Neural crest cell (in vitro differentiated cells): ENCODE results near the gene IDI2. TPM values are rescaled to one million over a fixed set of nuclear protein-coding genes. Genes with fewer than 3 reads are reported as not detected.

ENCODE experiments used
- DNase-seq: peaks from one replicate; pipeline ENCODE4 v3.0.0; 2021; ENCODE audit warnings: low read depth, mixed read lengths, low spot score
- H3K27ac Mint-ChIP-seq: one replicate; pipeline ENCODE4 v1.8.0; 2021; ENCODE audit warnings: mild to moderate bottlenecking, mixed read lengths; ENCODE audit not compliant: unreplicated experiment
- H3K27me3 Mint-ChIP-seq: 2 replicates; pipeline ENCODE4 v1.8.0; 2021; ENCODE audit warnings: low read depth, mild to moderate bottlenecking, mixed read lengths
- H3K36me3 Mint-ChIP-seq: 2 replicates; pipeline ENCODE4 v1.8.0; 2021; ENCODE audit warnings: low read depth, mild to moderate bottlenecking, mixed read lengths
- H3K4me1 Mint-ChIP-seq: 2 replicates; pipeline ENCODE4 v1.8.0; 2021; ENCODE audit warnings: mixed read lengths
- H3K4me3 Mint-ChIP-seq: one replicate; pipeline ENCODE4 v1.8.0; 2021; ENCODE audit warnings: mild to moderate bottlenecking, mixed read lengths
- H3K9me3 Mint-ChIP-seq: 2 replicates; pipeline ENCODE4 v1.8.0; 2021; ENCODE audit warnings: mixed read lengths
- CTCF ChIP-seq: fragments of 200-600 bp; sonication (generic); conservative IDR thresholded peaks from 2 replicates; pipeline ENCODE4 v1.5.0; 2021; ENCODE audit warnings: antibody characterized with exemption, mild to moderate bottlenecking
- total RNA-seq: library from RNA; stranded (reverse); gene quantifications from 2 replicates; pipeline ENCODE4 v1.2.1, GENCODE V29; 2021

Gene IDI2
- total RNA-seq, 1 donor from 2014 or later = not detected

- no peak for TF ChIP-seq CTCF
- Mint-ChIP-seq H3K27ac (no peak overlapping the region), H3K9me3 (peaks cover 4% of the 10 kb centered on the region), H3K36me3 (peaks cover 42% of the 10 kb centered on the region), H3K27me3 (no peaks in the 10 kb centered on the region), H3K4me3 (no peak overlapping the region), H3K4me1 (no peaks in the 10 kb centered on the region)
- no peak for DNase-seq
These were observed 19.1 kb downstream of the IDI2 start for GRCh38 chr10:1006573-1006972.

- Mint-ChIP-seq H3K4me1 (no peaks in the 10 kb centered on the region), H3K4me3 (no peak overlapping the region), H3K36me3 (peaks cover 51% of the 10 kb centered on the region), H3K27me3 (no peaks in the 10 kb centered on the region), H3K9me3 (peaks cover 8% of the 10 kb centered on the region), H3K27ac (no peak overlapping the region)
- TF ChIP-seq CTCF = no peak
- no peak for DNase-seq
These were observed 21.6 kb downstream of the IDI2 start for GRCh38 chr10:1003884-1004670.

- no peak overlapping the region for H3K4me3 Mint-ChIP-seq
- peaks cover 8% of the 10 kb centered on the region for H3K9me3 Mint-ChIP-seq
- H3K27me3 Mint-ChIP-seq = no peaks in the 10 kb centered on the region
- no peak for DNase-seq
- peaks cover 58% of the 10 kb centered on the region for H3K36me3 Mint-ChIP-seq
- no peak for TF ChIP-seq CTCF
- no peak overlapping the region for H3K27ac Mint-ChIP-seq
- H3K4me1 Mint-ChIP-seq = no peaks in the 10 kb centered on the region
These were observed 23.1 kb downstream of the IDI2 start for GRCh38 chr10:1002425-1003006.

- Mint-ChIP-seq H3K4me1 (no peaks in the 10 kb centered on the region), H3K4me3 (no peak overlapping the region), H3K27ac (no peak overlapping the region), H3K27me3 (no peaks in the 10 kb centered on the region), H3K36me3 (peaks cover 47% of the 10 kb centered on the region), H3K9me3 (peaks cover 6% of the 10 kb centered on the region)
- TF ChIP-seq CTCF = no peak
- no peak for DNase-seq
These were observed 28.2 kb downstream of the IDI2 start for GRCh38 chr10:997266-998022.

GRCh38 chr10:996031-996430 is 29.6 kb downstream of the IDI2 start:
- Mint-ChIP-seq H3K9me3 (no peaks in the 10 kb centered on the region), H3K27ac (no peak overlapping the region), H3K4me1 (no peaks in the 10 kb centered on the region), H3K27me3 (no peaks in the 10 kb centered on the region), H3K36me3 (peaks cover 34% of the 10 kb centered on the region), H3K4me3 (no peak overlapping the region)
- DNase-seq = no peak
- TF ChIP-seq CTCF = no peak
